GM15510 (cell line): ENCODE measurements around the gene C2CD3.

Experiments
- POLR2A ChIP-seq: IDR thresholded peaks from 3 replicates; pipeline ENCODE4 v1.6.1; 2011; ENCODE audit warnings: borderline replicate concordance; ENCODE audit not compliant: insufficient read length; ENCODE audit errors: extremely low read depth

C2CD3 gene

GRCh38 chr11:73997120-73997770, 173.6 kb downstream of the C2CD3 start:
- no peak for TF ChIP-seq POLR2A

- TF ChIP-seq POLR2A = no peak
These were observed 174.5 kb downstream of the C2CD3 start for GRCh38 chr11:73996161-73996747.

- TF ChIP-seq POLR2A = no peak
These were observed 175.1 kb downstream of the C2CD3 start for GRCh38 chr11:73995731-73996130.

GRCh38 chr11:73995247-73995646, 175.6 kb downstream of the C2CD3 start:
- no peak for TF ChIP-seq POLR2A

- TF ChIP-seq POLR2A = no peak
These were observed 179.3 kb downstream of the C2CD3 start for GRCh38 chr11:73991471-73992006.

- TF ChIP-seq POLR2A = no peak
These were observed 180.1 kb downstream of the C2CD3 start for GRCh38 chr11:73990730-73991129.

- no peak for TF ChIP-seq POLR2A
These were observed 181.6 kb downstream of the C2CD3 start for GRCh38 chr11:73989156-73989555.

GRCh38 chr11:73988227-73988626, 182.6 kb downstream of the C2CD3 start:
- TF ChIP-seq POLR2A = no peak

- no peak for TF ChIP-seq POLR2A
These were observed 186.9 kb downstream of the C2CD3 start for GRCh38 chr11:73983741-73984538.

GRCh38 chr11:73982990-73983740, 187.6 kb downstream of the C2CD3 start:
- peak; percentile 51 for TF ChIP-seq POLR2A

- peak; percentile 92 for TF ChIP-seq POLR2A
These were observed 188.2 kb downstream of the C2CD3 start, which contains the start of gene UCP2 for GRCh38 chr11:73982595-73982989. TSS of gene UCP2 (minus strand) at chr11:73982843. CDS start at chr11:73978378, 4,465 bp downstream.

- no peak for TF ChIP-seq POLR2A
These were observed 189.6 kb downstream of the C2CD3 start for GRCh38 chr11:73981051-73981805.

- peak; percentile 29 for TF ChIP-seq POLR2A
These were observed 190.5 kb downstream of the C2CD3 start for GRCh38 chr11:73980001-73980961.
